GM10266 (cell line): ENCODE data around the gene PTPRM.

Source experiments
- DNase-seq: peaks from one replicate; pipeline ENCODE4 v3.0.0; 2012; ENCODE audit errors: extremely low spot score
- TF ChIP-seq, protein P1 (sequence below): IDR thresholded peaks from 2 replicates; pipeline ENCODE4 v1.5.1; 2012; ENCODE audit warnings: mild to moderate bottlenecking, low read depth; ENCODE audit not compliant: control insufficient read depth, insufficient read depth; ENCODE audit errors: missing control alignments

The PTPRM gene

DNA sequence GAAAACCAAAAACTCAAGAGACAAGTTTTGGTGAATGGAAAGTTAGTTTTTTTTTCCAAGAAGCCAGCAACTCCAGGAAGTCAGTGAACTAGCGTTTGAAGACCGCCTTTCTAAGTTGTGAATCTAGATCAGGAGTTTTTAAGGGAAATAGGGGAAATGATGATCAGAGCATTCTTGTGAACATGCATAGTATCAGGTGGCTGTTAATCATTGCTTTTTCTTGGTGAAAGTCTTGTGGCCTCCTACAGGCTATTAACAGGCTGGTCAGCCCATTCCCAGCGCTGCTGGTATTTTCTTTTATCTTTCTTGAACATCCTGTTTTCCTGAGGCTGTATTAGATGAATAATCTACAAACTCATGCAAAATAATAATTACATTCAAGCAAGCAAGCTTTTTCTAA is 155.8 kb downstream of the PTPRM start:
- TF ChIP-seq, protein P1, sequence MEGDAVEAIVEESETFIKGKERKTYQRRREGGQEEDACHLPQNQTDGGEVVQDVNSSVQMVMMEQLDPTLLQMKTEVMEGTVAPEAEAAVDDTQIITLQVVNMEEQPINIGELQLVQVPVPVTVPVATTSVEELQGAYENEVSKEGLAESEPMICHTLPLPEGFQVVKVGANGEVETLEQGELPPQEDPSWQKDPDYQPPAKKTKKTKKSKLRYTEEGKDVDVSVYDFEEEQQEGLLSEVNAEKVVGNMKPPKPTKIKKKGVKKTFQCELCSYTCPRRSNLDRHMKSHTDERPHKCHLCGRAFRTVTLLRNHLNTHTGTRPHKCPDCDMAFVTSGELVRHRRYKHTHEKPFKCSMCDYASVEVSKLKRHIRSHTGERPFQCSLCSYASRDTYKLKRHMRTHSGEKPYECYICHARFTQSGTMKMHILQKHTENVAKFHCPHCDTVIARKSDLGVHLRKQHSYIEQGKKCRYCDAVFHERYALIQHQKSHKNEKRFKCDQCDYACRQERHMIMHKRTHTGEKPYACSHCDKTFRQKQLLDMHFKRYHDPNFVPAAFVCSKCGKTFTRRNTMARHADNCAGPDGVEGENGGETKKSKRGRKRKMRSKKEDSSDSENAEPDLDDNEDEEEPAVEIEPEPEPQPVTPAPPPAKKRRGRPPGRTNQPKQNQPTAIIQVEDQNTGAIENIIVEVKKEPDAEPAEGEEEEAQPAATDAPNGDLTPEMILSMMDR = no peak
- no peak for DNase-seq

DNA sequence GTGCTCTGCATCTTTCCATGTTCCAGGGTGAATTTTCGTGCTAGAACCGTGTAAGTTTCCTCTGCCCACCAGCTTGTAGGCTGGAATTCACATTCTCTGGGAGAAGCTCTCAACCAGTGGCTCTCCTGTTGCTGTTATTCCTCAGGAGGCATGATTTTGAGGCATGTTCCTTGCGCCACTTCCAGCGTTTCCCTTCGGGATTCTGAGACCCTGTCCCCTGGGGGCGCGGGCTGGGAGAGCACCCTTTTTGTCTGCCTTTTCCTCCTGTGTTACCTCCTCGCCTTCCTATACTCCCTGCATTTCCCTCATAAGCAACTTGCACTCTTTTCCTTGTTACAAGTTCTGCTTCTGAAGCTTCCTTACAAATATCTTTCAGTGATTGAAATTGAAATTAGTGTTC is 156.4 kb downstream of the PTPRM start:
- no peak for DNase-seq
- TF ChIP-seq, protein P1 = no peak

DNA sequence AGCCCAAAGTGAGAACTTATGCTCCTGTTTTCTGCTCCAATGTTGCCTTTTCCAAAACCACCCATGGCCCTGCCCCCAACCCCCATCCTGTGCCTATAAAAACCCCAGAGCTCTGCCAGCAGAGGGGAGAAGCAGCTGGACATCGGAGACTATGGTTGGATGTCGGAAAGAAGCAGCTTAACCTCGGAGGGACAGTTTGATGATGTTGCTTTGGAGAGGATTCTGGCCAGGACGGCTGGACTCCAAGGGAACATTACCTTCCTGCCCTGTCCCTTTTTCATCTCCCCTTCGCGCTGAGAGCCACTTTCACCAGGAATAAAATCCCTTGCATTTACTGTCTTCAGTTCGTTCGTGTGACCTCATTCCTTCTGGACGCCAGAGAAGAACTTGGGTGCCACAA is 158.4 kb downstream of the PTPRM start:
- TF ChIP-seq, protein P1 = no peak
- no peak for DNase-seq

DNA sequence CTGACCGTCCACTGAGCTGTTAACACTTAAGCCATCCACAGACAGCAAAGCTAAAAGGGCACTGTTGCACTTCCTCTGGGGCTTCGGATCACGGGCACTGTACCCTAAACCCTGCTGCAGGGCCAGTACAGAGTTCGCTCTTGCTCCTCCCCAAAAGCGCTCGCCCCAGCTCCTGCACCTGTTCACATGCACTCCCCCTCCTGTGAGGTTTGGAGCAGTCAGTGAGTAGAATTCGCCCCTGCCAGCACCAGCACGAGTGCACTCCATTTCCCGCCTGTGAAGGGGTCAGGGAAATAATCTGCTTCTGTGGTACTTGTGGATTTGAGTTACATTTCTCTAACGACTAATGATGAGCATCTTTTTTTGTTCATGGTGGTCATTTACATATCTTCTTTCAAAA is 158.8 kb downstream of the PTPRM start:
- DNase-seq = no peak
- TF ChIP-seq, protein P1 = no peak

DNA sequence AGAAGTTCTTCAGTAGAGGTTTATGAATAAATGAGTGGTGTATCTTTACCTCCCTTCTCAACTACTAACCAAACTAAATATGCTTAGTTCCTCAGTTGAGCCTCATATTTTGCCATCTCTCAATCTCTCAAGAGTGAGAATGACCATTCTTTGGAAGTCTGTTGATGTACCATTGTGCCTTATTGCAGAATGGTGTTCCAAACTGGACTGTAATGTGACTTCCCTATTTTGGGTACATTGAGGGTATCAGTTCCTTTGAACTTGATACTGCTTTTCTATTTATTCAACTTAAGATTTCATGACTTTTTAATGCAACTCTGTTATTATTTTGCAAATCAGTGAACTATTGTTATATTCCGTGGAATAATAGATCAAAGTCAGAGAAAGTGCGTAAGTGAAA is 159.4 kb downstream of the PTPRM start:
- TF ChIP-seq, protein P1 = no peak
- no peak for DNase-seq

DNA sequence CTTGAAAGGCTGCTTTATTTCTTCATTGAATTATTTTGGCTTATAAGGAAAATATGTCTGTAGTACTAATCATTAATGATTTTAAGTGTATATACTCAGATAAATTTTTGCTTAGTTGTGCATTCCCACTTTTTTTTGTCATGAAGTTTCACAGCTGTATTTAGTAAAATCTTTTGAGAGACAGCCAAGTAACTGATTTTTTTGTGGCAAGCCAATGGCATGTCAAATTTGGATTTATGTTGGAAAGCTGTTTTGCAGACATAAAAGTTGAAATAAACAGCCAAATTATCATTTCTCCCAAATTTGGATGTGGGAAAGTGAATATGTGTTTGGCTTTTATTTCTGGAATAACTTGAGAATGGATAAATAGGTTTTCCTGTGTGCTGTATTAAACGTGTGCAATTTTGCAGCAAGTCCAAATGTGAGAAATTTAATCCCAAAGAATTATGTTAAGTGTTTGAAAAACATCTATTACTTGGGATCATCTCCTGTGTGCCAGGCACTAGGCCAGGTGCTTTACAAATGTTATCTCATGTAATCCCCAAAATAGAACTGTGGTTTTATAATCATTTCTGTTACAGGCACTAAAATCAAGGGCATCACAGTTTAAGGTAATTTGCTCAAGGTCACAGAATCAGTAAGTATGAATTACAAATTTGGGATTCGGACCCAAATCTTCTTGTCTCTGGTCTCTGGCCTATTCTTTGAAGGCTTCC is 160.4 kb downstream of the PTPRM start:
- TF ChIP-seq, protein P1 = no peak
- no peak for DNase-seq

DNA sequence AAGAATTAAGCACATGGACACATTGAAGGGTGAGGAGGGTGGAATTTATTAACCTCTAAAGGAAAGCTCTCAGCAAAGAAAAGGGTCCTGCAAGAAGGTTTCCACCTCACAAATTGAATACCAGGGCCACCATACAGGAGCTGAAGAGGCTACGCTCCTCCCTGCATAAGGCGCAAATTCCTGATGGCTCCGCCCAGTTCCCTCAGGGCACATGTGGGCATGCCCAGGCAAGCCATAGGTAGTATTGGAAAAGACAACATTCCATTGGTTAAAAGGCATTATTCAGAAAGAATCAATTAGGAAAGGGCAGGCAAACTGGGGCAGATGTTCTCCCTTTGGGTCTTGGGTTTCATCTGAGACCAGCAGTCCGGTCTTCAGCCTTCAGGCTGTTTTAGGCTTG is 161.2 kb downstream of the PTPRM start:
- TF ChIP-seq, protein P1 = no peak
- no peak for DNase-seq
